ENCODE data around the gene PALM. TPM values are rescaled to one million over a fixed set of nuclear protein-coding genes. Genes with fewer than 3 reads are reported as not detected.
A peak's percentile ranks its signal among the peaks of the same experiment; 100 is the strongest.

Gene PALM
- total RNA-seq, 1 experiment from 2014 or later, result 18.5 TPM

- Histone ChIP-seq H3K23ac (ENCODE audit: insufficient read length, low read depth, low read length) (no peak overlapping the region), H3K4ac (ENCODE audit: low read depth, low read length) (peak overlapping the region; percentile 39; the same call in 1 of the 2 replicates), H2BK20ac (ENCODE audit: low read depth, low read length, poor library complexity, severe bottlenecking) (no peak overlapping the region), H4K5ac (ENCODE audit: insufficient read length, low read depth, low read length) (peak overlapping the region; percentile 39), H3K4me2 (ENCODE audit: insufficient read depth, insufficient read length, low read length) (peak overlapping the region; percentile 45), H4K8ac (replicated peaks; ENCODE audit: insufficient read length, low read depth, low read length) (peak overlapping the region; percentile 90), H3T11ph (ENCODE audit: low read length) (no peak overlapping the region), H2AK5ac (ENCODE audit: insufficient read length, low read length) (peak overlapping the region; percentile 56), H3K14ac (ENCODE audit: insufficient read depth, low read length) (peak overlapping the region; percentile 90), H3K79me1 (ENCODE audit: insufficient read depth, low read depth, low read length, poor library complexity, severe bottlenecking) (no peaks in the 10 kb centered on the region), H2AFZ (ENCODE audit: low read length) (no peak overlapping the region), H4K91ac (ENCODE audit: insufficient read length, low read depth, low read length) (peak overlapping the region; percentile 36), H3K27ac (ENCODE audit: insufficient read length, low read depth, low read length) (peak overlapping the region; percentile 55), H3K23me2 (ENCODE audit: insufficient read length, low read depth, low read length, poor library complexity, severe bottlenecking) (peaks cover 16% of the 10 kb centered on the region), H3K56ac (ENCODE audit: insufficient read length, low read depth, low read length) (no peak overlapping the region), H2BK120ac (ENCODE audit: low read depth, low read length, poor library complexity, severe bottlenecking) (no peak overlapping the region), H2BK12ac (ENCODE audit: insufficient read length, low read depth, low read length) (peak overlapping the region; percentile 68), H4K20me1 (ENCODE audit: control insufficient read depth, insufficient read depth, insufficient read length) (no peaks in the 10 kb centered on the region), H3K27me3 (ENCODE audit: insufficient read depth, low read length) (no peaks in the 10 kb centered on the region), H2BK5ac (ENCODE audit: insufficient read length, low read length) (peak overlapping the region; percentile 43), H3K9ac (ENCODE audit: extremely low read depth, insufficient read length, low read length) (no peak overlapping the region), H2BK15ac (ENCODE audit: low read depth, low read length) (no peak overlapping the region), H3K79me2 (ENCODE audit: insufficient read depth, low read length) (no peaks in the 10 kb centered on the region), H3K18ac (ENCODE audit: insufficient read length, low read depth, low read length) (peak overlapping the region; percentile 93), H3K9me3 (ENCODE audit: control insufficient read depth, low read depth, low read length) (no peaks in the 10 kb centered on the region), H3K4me1 (ENCODE audit: insufficient read depth, low read length) (no peaks in the 10 kb centered on the region; the same call in 1 of the 2 replicates)
- Mint-ChIP-seq H3K4me3 (peak overlapping the region; percentile 55 to 68), H3K36me3 (ENCODE audit: insufficient read depth in 1 of 3, low read depth in 3 of 3) (peaks cover 0 to 8% (median 7%) of the 10 kb centered on the region in 3 experiments; a peak in 4 of 7 replicates), H3K27ac (peak overlapping the region; percentile 94 to 98 (median 96); a peak in 6 of 7 replicates), H3K4me1 (peaks cover 21 to 30% of the 10 kb centered on the region in 2 experiments), H3K27me3 (ENCODE audit: low read depth) (peaks cover 4% of the 10 kb centered on the region), H3K9me3 (no peaks in the 10 kb centered on the region)
- WGBS (ENCODE audit: extremely low coverage, insufficient read length, low lambda C conversion rate), result no CpG with 5 or more reads among the region's 29 CpGs
- TF ChIP-seq, protein P1, sequence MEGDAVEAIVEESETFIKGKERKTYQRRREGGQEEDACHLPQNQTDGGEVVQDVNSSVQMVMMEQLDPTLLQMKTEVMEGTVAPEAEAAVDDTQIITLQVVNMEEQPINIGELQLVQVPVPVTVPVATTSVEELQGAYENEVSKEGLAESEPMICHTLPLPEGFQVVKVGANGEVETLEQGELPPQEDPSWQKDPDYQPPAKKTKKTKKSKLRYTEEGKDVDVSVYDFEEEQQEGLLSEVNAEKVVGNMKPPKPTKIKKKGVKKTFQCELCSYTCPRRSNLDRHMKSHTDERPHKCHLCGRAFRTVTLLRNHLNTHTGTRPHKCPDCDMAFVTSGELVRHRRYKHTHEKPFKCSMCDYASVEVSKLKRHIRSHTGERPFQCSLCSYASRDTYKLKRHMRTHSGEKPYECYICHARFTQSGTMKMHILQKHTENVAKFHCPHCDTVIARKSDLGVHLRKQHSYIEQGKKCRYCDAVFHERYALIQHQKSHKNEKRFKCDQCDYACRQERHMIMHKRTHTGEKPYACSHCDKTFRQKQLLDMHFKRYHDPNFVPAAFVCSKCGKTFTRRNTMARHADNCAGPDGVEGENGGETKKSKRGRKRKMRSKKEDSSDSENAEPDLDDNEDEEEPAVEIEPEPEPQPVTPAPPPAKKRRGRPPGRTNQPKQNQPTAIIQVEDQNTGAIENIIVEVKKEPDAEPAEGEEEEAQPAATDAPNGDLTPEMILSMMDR (conservative IDR thresholded peaks at IDR 0.05), result no peak
- peak; percentile 68 for DNase-seq
These were observed 73.6 kb downstream of the PALM start for GRCh38 chr19:782185-782877.
